Cardiac atrium fibroblast (primary cell): ENCODE data around the gene DNAH6. TPM values are rescaled to one million over a fixed set of nuclear protein-coding genes. Genes with fewer than 3 reads are reported as not detected.

Experiments used
- total RNA-seq: library from RNA; depleted of rRNA; stranded (reverse); fragments of >200 nt; gene quantifications from 2 replicates; pipeline ENCODE4 v1.2.3, GENCODE V29; 2015

Gene DNAH6
- total RNA-seq, result under 0.01 TPM in 1 of 2 replicates, not detected in the other

GRCh38 chr2:84516234-84516986 is at the start of gene DNAH6:
DNAH6 (plus strand) TSS chr2:84516498; CDS start chr2:84517827, 1,329 bp downstream.

Other genes starting within 250 kb of the DNAH6 start
- gene SUCLG1, start 57.2 kb upstream of the DNAH6 start, total RNA-seq, result 53.6 and 58.9 TPM in 2 replicates